DND-41 (cell line): ENCODE measurements around the gene AARSD1.

Source experiments
- ATAC-seq: fragments of 200-7000 bp; cut with Tn5 transposase; 3 replicates; pipeline ENCODE4 v1.9.1; 2021; ENCODE audit warnings: low read depth; ENCODE audit not compliant: insufficient read depth
- DNase-seq: peaks from one replicate; pipeline ENCODE4 v3.0.0-alpha.2; 2020
- H2AFZ ChIP-seq: 2 replicates; pipeline ENCODE4 v1.6.0; 2012; ENCODE audit warnings: low read depth, low read length
- H3K27ac ChIP-seq: 2 replicates; pipeline ENCODE4 v1.5.1; 2012; ENCODE audit warnings: low read length, inconsistent platforms
- H3K27me3 ChIP-seq: fragments of 200-600 bp; sonication (generic); 2 replicates; pipeline ENCODE4 v1.6.0; 2012; ENCODE audit warnings: low read length, mild to moderate bottlenecking, inconsistent platforms; ENCODE audit not compliant: insufficient read depth, poor library complexity
- H3K36me3 ChIP-seq: 2 replicates; pipeline ENCODE4 v1.5.1; 2012; ENCODE audit warnings: low read length, inconsistent platforms; ENCODE audit not compliant: insufficient read depth
- H3K4me1 ChIP-seq: 2 replicates; pipeline ENCODE4 v1.5.1; 2012; ENCODE audit warnings: mild to moderate bottlenecking, low read length; ENCODE audit not compliant: insufficient read depth
- H3K4me2 ChIP-seq: 2 replicates; pipeline ENCODE4 v1.6.0; 2012; ENCODE audit warnings: mild to moderate bottlenecking, moderate library complexity, low read length, inconsistent platforms; ENCODE audit not compliant: insufficient read depth
- H3K4me3 ChIP-seq, 2 experiments: fragments of 200-600 bp in 1 of 2; shearing (Covaris generic) in 1 of 2; 2 replicates each; pipeline ENCODE4 v1.5.1; 2012 to 2016; ENCODE audit warnings: inconsistent platforms in 2 of 2, low read length in 2 of 2, mild to moderate bottlenecking in 2 of 2, low read depth in 1 of 2, moderate library complexity in 1 of 2
- H3K79me2 ChIP-seq: 2 replicates; pipeline ENCODE4 v1.6.0; 2012; ENCODE audit warnings: low read length, inconsistent platforms; ENCODE audit not compliant: insufficient read depth
- H3K9ac ChIP-seq: 2 replicates; pipeline ENCODE4 v1.6.0; 2012; ENCODE audit warnings: low read depth, mild to moderate bottlenecking, inconsistent platforms, low read length, moderate library complexity
- H3K9me3 ChIP-seq: 2 replicates; pipeline ENCODE4 v1.5.1; 2012; ENCODE audit warnings: low read length, moderate library complexity, mild to moderate bottlenecking, inconsistent platforms; ENCODE audit not compliant: insufficient read depth, severe bottlenecking
- H4K20me1 ChIP-seq: 2 replicates; pipeline ENCODE4 v1.6.0; 2012; ENCODE audit warnings: low read length; ENCODE audit not compliant: insufficient read depth
- CTCF ChIP-seq: IDR thresholded peaks from 2 replicates; pipeline ENCODE4 v1.5.1; 2012; ENCODE audit warnings: borderline replicate concordance, low read length, moderate library complexity, mild to moderate bottlenecking; ENCODE audit not compliant: poor library complexity, severe bottlenecking; ENCODE audit errors: extremely low read depth
- EZH2 ChIP-seq: IDR thresholded peaks from 3 replicates; pipeline ENCODE4 v1.6.1; 2012; ENCODE audit warnings: borderline replicate concordance, low read depth, mild to moderate bottlenecking, moderate library complexity, low read length, inconsistent platforms; ENCODE audit not compliant: severe bottlenecking

The AARSD1 gene, protein sequence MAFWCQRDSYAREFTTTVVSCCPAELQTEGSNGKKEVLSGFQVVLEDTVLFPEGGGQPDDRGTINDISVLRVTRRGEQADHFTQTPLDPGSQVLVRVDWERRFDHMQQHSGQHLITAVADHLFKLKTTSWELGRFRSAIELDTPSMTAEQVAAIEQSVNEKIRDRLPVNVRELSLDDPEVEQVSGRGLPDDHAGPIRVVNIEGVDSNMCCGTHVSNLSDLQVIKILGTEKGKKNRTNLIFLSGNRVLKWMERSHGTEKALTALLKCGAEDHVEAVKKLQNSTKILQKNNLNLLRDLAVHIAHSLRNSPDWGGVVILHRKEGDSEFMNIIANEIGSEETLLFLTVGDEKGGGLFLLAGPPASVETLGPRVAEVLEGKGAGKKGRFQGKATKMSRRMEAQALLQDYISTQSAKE

GRCh38 chr17:42964161-42964932 lies at the start of gene AARSD1:
Gene AARSD1, minus strand, starts transcription at chr17:42964454. Its CDS starts 14 bp downstream, at chr17:42964440.
- peak within 1 kb of the TSS; percentile 36 to 67 for H3K4me3 ChIP-seq
- H3K9me3 ChIP-seq: no peaks in the 10 kb centered on the region
- TF ChIP-seq EZH2: no peak
- no peak for TF ChIP-seq CTCF
- H3K9ac ChIP-seq: peak within 1 kb of the TSS; percentile 63
- ATAC-seq (peak; percentile 96), DNase-seq (peak; percentile 92)
- no peaks in the 10 kb centered on the region for H4K20me1 ChIP-seq
- H3K4me2 ChIP-seq: peak within 1 kb of the TSS; percentile 86
- peaks cover 22% of the 10 kb centered on the region for H3K4me1 ChIP-seq
- H2AFZ ChIP-seq: peak within 1 kb of the TSS; percentile 87
- peaks cover 32% of the 10 kb centered on the region for H3K36me3 ChIP-seq
- peaks cover 23% of the 10 kb centered on the region for H3K79me2 ChIP-seq
- peak within 1 kb of the TSS; percentile 73 for H3K27ac ChIP-seq
- no peaks in the 10 kb centered on the region for H3K27me3 ChIP-seq

GRCh38 chr17:43013296-43013695 lies 49.0 kb upstream of the AARSD1 start:
- H4K20me1 ChIP-seq: no peaks in the 10 kb centered on the region
- H3K36me3 ChIP-seq: peaks cover 17% of the 10 kb centered on the region
- H3K27me3 ChIP-seq: no peaks in the 10 kb centered on the region
- DNase-seq: no peak
- no peak for ATAC-seq
- H3K9me3 ChIP-seq: no peaks in the 10 kb centered on the region
- H3K4me3 ChIP-seq: no peak overlapping the region
- no peak overlapping the region for H2AFZ ChIP-seq
- no peak overlapping the region for H3K9ac ChIP-seq
- H3K4me2 ChIP-seq: no peak overlapping the region
- TF ChIP-seq CTCF (no peak), EZH2 (no peak)
- no peaks in the 10 kb centered on the region for H3K79me2 ChIP-seq
- H3K4me1 ChIP-seq: no peaks in the 10 kb centered on the region
- H3K27ac ChIP-seq: no peak overlapping the region

DNA sequence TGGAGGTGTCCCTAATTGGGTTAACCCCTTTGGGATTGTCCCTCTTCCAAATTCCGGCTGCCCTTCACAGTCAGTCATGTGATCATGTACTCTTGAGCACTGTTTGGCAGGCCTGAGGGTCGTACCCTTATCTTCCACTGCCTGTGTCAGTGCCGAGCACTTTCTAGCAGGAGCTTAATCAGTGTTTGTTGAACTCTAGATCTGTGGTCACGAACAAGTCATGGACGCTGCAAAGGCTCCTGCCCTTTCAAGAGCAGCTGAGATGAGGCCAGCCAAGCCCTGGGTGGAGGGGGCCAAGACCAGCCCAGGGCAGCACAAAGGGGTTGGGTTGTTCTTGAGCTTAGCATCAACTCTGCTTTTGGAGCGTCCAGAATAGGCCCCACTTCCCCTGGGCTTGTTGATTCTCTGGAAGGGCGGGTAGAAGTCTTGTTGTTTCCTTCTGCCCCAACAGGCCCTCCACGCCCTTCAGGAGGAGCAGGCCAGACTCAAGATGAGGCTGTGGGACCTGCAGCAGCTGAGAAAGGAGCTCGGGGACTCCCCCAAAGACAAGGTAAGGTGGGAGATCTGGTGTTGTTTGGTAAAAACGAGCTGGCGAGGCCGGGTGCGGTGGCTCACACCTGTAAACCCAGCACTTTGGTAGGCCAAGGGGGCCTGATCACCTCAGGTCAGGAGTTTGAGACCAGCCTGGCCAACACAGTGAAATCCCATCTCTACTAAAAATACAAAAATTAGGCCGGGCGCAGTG lies 47.6 kb upstream of the AARSD1 start:
- TF ChIP-seq CTCF (no peak), EZH2 (no peak)
- H3K4me3 ChIP-seq: no peak overlapping the region
- H3K79me2 ChIP-seq: 0 out of 2 replicates have a peak, but pooled peaks cover 3% of the 10 kb centered on the region
- ATAC-seq (no peak), DNase-seq (no peak)
- H3K4me1 ChIP-seq: peaks cover 7% of the 10 kb centered on the region
- H4K20me1 ChIP-seq: no peaks in the 10 kb centered on the region
- peaks cover 17% of the 10 kb centered on the region for H3K36me3 ChIP-seq
- H3K9ac ChIP-seq: no peak overlapping the region
- no peak overlapping the region for H3K4me2 ChIP-seq
- H3K9me3 ChIP-seq: no peaks in the 10 kb centered on the region
- no peaks in the 10 kb centered on the region for H3K27me3 ChIP-seq
- H2AFZ ChIP-seq: no peak overlapping the region
- H3K27ac ChIP-seq: no peak overlapping the region
